ENCODE results near the gene BEST4. TPM values are rescaled to one million over a fixed set of nuclear protein-coding genes. Genes with fewer than 3 reads are reported as not detected.
A peak's percentile ranks its signal among the peaks of the same experiment; 100 is the strongest.
"Not testable (repeated sequence)": the region's sequence is repeated elsewhere in the genome, so short reads cannot be mapped to it uniquely, and the experiment has no call there.

BEST4 gene
- polyA plus RNA-seq, 3 donors from 2014 or later = 0.37 TPM; not detected in 2

DNA sequence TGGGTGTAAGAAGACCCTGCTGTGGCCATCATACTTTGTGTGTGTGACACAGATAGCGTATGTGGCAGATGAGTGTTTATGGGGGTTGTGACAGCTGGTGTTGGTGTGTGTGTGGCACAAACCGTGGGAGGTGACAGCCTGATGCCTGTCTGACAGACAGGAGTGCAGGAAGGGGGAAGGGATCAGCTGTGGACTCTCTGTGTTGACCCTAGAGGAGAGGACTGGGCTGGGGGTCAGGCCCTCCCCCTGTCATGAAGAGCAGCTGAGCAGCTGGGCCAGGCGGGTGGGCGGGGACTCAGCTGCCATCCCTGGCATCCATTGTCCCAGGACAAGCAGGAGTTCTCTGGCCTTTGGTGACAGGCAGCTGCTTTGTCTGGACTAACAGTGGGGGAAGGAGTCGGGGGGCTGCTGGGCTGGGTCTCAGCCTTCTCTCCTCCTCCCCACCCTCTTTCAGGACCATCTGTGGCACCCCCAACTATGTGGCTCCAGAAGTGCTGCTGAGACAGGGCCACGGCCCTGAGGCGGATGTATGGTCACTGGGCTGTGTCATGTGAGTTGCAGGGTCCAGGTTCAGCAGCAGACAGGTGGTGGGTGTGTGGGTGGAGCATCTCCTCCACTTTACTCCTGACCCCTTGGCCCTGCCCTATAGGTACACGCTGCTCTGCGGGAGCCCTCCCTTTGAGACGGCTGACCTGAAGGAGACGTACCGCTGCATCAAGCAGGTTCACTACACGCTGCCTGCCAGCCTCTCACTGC is 14.5 kb upstream of the BEST4 start:
- H3K4me3 Mint-ChIP-seq = peak overlapping the region in 3 of 5 donors; percentile 18 to 46 (median 46)
- peak overlapping the region in 3 of 6 donors; percentile 6 to 58 (median 32) for H3K27ac Mint-ChIP-seq
- peaks cover 2 to 7% (median 2%) of the 10 kb centered on the region in 3 donors for H3K27me3 Mint-ChIP-seq (ENCODE audit: low read depth in 3 of 3)
- no peak for DNase-seq
- H3K4me1 Mint-ChIP-seq = peaks cover 28 to 30% of the 10 kb centered on the region in 2 donors
- H3K9me3 Mint-ChIP-seq = no peaks in the 10 kb centered on the region
- H3K36me3 Mint-ChIP-seq = peaks cover 0 to 3% (median 0%) of the 10 kb centered on the region in 3 donors

GRCh38 chr1:44801491-44802305 is 13.7 kb upstream of the BEST4 start:
- H3K4me1 Mint-ChIP-seq = peaks cover 22 to 23% of the 10 kb centered on the region in 2 donors
- no peak for DNase-seq
- peak overlapping the region in 5 of 6 donors; percentile 6 to 66 (median 56) for H3K27ac Mint-ChIP-seq
- H3K9me3 Mint-ChIP-seq = no peaks in the 10 kb centered on the region
- H3K27me3 Mint-ChIP-seq (ENCODE audit: low read depth in 3 of 3) = peaks cover 2 to 7% (median 2%) of the 10 kb centered on the region in 3 donors
- H3K36me3 Mint-ChIP-seq = peaks cover 0 to 3% (median 0%) of the 10 kb centered on the region in 3 donors
- peak overlapping the region; percentile 41 to 81 (median 46) for H3K4me3 Mint-ChIP-seq

GRCh38 chr1:44799770-44800584 is 12.0 kb upstream of the BEST4 start, which contains the start of gene PLK3:
PLK3 (plus strand) TSS chr1:44800377; CDS start chr1:44800464, 87 bp downstream.
- Mint-ChIP-seq H3K9me3 (no peaks in the 10 kb centered on the region), H3K36me3 (no peaks in the 10 kb centered on the region), H3K4me1 (peaks cover 22 to 23% of the 10 kb centered on the region in 2 donors), H3K27me3 (ENCODE audit: low read depth in 3 of 3) (peaks cover 2 to 7% (median 4%) of the 10 kb centered on the region in 3 donors), H3K27ac (peak within 1 kb of the TSS; percentile 95 to 99 (median 98)), H3K4me3 (peak within 1 kb of the TSS; percentile 96 to 99 (median 98))
- peak; percentile 96 to 98 (median 98) for DNase-seq

DNA sequence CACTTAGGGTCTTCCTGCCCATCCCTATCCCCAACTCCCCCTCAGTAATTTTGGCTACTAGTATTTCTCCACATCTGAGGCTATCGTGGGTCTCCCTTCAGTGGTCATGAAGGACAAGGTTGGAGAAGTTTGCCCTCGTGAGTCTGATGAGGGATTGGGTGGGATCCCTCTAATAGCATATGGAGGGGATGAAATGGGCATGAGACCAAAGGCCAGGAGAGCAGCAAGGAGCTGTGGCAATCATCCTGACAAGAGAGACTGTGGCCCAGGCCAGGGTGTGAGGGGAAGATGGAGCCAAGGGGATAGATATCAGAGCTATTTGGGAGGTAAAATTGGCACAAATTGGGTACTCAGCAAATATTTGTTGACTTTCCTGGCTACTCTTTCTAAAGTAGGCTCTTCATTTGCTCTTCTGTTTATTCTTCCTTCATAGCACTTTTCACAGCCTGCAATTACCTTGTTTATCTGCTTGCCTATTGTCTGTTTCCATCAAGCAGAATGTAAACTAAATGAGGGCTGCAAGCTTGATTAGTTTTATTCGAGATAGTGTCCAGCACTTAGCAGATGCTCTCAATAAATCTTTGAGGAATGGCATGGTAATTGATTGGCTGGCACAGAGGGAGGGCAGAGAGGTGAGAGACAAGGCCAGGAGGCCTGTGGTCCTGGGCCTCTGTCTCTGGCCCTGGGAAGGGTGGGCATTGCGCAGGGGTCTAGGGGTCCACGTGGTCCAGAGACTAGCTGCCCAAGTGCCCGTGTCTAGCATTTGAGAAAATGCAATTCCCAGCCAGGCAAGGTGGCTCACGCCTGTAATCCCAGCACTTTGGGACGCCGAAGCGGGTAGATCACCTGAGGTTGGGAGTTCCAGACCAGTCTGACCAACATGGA is 10.8 kb upstream of the BEST4 start:
- H3K27me3 Mint-ChIP-seq (ENCODE audit: low read depth in 3 of 3) = peaks cover 2 to 9% (median 4%) of the 10 kb centered on the region in 3 donors
- H3K27ac Mint-ChIP-seq = peak overlapping the region; percentile 85 to 99 (median 96)
- H3K4me3 Mint-ChIP-seq = peak overlapping the region; percentile 6 to 98 (median 46)
- no peak for DNase-seq
- H3K9me3 Mint-ChIP-seq = no peaks in the 10 kb centered on the region
- no peaks in the 10 kb centered on the region for H3K36me3 Mint-ChIP-seq
- peaks cover 22 to 23% of the 10 kb centered on the region in 2 donors for H3K4me1 Mint-ChIP-seq

DNA sequence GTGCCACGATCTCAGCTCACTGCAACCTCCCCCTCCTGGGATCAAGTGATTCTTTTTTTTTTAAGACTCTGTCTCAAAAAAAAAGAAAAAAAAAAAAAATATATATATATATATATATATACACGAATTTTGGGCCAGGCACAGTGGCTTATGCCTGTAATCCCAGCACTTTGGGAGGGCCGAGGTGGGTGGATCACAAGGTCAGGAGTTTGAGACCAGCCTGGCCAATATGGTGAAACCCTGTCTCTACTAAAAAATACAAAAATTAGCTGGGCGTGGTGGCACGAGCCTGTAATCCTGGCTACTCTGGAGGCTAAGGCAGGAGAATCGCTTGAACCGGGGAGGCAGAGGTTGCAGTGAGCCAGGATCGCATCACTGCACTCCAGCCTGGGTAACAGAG is 9.9 kb upstream of the BEST4 start:
- not testable (repeated sequence) for H3K9me3 Mint-ChIP-seq; DNase-seq; H3K27me3 Mint-ChIP-seq (ENCODE audit: low read depth in 3 of 3); H3K36me3 Mint-ChIP-seq
- Mint-ChIP-seq H3K27ac (peak overlapping the region in 4 of 6 donors; percentile 16 to 95 (median 51)), H3K4me3 (peak overlapping the region in 1 of 5 donors; percentile 18), H3K4me1 (peaks cover 22 to 23% of the 10 kb centered on the region in 2 donors)

DNA sequence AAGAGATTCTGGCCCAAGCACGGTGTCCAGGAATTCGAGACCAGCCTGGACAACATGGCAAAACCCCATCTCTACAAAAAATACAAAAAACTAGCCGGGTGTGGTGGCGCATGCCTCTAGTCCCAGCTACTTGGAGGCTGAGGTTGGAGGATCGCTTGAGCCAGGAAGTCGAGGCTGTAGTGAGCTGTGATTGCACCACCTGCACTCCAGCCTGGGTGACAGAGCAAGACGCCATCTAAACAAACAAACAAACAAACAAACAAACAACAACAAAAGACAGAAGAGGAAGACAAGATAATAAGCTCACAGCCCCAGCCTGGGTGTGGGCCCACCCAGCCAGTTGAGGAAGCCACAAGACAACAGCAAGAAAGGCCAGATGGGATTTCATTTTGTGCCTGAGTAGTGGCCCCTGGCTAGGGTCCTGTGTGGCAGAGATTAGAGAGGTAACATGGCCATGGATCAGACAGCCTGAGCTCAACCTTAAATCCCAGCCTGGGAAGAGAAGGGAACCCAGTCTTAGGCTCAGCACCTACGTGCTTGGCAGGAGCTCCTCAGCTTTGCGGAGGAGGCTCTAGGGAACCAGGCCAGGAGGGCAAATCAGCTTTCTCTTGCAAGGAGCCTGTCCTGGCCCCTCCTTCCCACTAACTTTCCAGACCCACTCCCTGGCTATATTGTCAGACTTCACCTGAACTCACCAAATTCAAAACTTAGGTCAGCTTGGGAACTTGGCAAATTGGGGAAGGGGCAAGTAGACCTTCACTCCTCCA is 4.9 kb upstream of the BEST4 start:
- Mint-ChIP-seq H3K9me3 (no peaks in the 10 kb centered on the region), H3K27ac (peak overlapping the region in 2 of 6 donors; percentile 20 to 81)

GRCh38 chr1:44790968-44791801 is 3.2 kb upstream of the BEST4 start:
- peaks cover 4 to 6% of the 10 kb centered on the region in 2 donors for H3K4me1 Mint-ChIP-seq
- H3K27me3 Mint-ChIP-seq (ENCODE audit: low read depth in 3 of 3) = peaks cover 0 to 4% (median 2%) of the 10 kb centered on the region in 3 donors
- no peak overlapping the region for H3K4me3 Mint-ChIP-seq
- H3K36me3 Mint-ChIP-seq = no peaks in the 10 kb centered on the region
- H3K9me3 Mint-ChIP-seq = no peaks in the 10 kb centered on the region
- DNase-seq = no peak
- H3K27ac Mint-ChIP-seq = peak overlapping the region in 2 of 6 donors; percentile 35 to 38

More for the DNA sequence above, 4.9 kb upstream of the BEST4 start:
- peaks cover 0 to 4% (median 2%) of the 10 kb centered on the region in 3 donors for H3K27me3 Mint-ChIP-seq (ENCODE audit: low read depth in 3 of 3)
- DNase-seq = no peak
- H3K36me3 Mint-ChIP-seq = no peaks in the 10 kb centered on the region
- no peaks in the 10 kb centered on the region for H3K4me1 Mint-ChIP-seq
- no peak overlapping the region for H3K4me3 Mint-ChIP-seq

- Mint-ChIP-seq H3K9me3 (no peaks in the 10 kb centered on the region), H3K27me3 (ENCODE audit: low read depth in 3 of 3) (peaks cover 0 to 3% (median 0%) of the 10 kb centered on the region in 3 donors), H3K36me3 (no peaks in the 10 kb centered on the region), H3K4me1 (peaks cover 29 to 34% of the 10 kb centered on the region in 2 donors), H3K27ac (no peak overlapping the region), H3K4me3 (no peak overlapping the region)
- no peak for DNase-seq
Observed at GRCh38 chr1:44787506-44787905, 464 bp downstream of the BEST4 start.

- no peaks in the 10 kb centered on the region for H3K36me3 Mint-ChIP-seq
- peaks cover 29 to 34% of the 10 kb centered on the region in 2 donors for H3K4me1 Mint-ChIP-seq
- peaks cover 0 to 2% (median 0%) of the 10 kb centered on the region in 3 donors for H3K27me3 Mint-ChIP-seq (ENCODE audit: low read depth in 3 of 3)
- no peak for DNase-seq
- peak overlapping the region; percentile 52 to 97 (median 94) for H3K27ac Mint-ChIP-seq
- peak overlapping the region; percentile 71 to 78 (median 74) for H3K4me3 Mint-ChIP-seq
- no peaks in the 10 kb centered on the region for H3K9me3 Mint-ChIP-seq
Observed at GRCh38 chr1:44786841-44787426, 1.0 kb downstream of the BEST4 start.

DNA sequence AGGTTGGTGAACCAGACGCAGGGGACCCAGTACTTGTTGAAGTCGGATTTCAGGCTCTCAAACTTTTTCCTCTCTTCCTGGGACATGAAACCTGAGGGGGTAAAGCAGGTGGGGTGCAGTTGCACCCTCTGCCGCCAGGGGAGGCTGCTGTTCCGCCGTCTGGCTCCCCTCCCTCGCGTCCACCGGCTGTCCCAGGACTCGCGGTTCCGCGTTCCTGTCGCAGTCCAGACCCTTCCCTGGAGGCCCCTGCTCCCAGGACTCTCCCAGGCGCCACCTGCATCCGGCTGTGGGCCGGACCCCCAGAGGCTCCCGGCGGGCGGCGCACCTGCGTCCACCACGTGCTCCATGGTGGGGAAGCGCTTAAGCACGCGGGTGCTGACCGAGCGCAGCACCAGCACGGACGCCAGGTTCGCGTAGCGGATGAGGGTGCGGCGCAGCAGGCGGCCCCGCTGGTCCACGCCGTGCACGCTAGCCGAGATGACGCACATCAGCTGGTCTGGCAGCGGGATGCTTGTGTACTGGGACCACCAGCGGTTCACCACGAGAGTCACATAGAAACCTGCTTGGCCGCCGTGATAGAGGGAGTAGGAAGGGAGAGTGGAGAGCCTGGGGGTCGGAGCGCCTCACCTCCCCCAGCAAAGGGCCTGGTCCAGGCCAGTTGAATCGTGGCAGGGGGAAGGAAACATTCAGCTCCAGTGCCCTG is 1.7 kb downstream of the BEST4 start:
- peaks cover 30 to 34% of the 10 kb centered on the region in 2 donors for H3K4me1 Mint-ChIP-seq
- peaks cover 0 to 2% (median 0%) of the 10 kb centered on the region in 3 donors for H3K27me3 Mint-ChIP-seq (ENCODE audit: low read depth in 3 of 3)
- H3K4me3 Mint-ChIP-seq = peak overlapping the region; percentile 71 to 78 (median 74)
- peak overlapping the region; percentile 52 to 97 (median 94) for H3K27ac Mint-ChIP-seq
- peaks cover under 1 to 5% (median 4%) of the 10 kb centered on the region in 3 donors for H3K36me3 Mint-ChIP-seq
- no peaks in the 10 kb centered on the region for H3K9me3 Mint-ChIP-seq
- DNase-seq = peak; percentile 79 to 82 (median 80)

All from immature natural killer cell (primary cell).